ENCODE measurements around the gene M1AP.

The M1AP gene

DNA sequence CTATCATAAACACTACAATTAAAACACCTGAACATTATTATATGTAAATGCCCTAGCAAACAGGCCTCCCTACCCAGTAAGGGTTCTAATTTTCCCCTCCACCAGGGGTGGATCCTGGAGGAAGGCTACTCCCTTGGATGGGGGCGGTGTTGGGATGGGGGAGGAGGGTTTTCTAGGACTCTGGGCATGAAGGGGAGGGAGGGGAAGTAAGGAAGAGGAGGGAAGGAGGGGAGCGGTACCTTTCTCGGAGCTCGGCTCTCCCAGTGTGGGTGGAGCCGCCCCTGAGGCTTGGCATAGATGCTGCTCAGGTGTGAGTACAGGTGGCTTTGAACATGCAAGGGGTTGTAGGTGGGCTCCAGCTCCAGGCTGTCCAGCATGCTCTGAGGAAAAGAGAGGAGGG lies 88.2 kb downstream of the M1AP start:
- TF ChIP-seq, protein P1, sequence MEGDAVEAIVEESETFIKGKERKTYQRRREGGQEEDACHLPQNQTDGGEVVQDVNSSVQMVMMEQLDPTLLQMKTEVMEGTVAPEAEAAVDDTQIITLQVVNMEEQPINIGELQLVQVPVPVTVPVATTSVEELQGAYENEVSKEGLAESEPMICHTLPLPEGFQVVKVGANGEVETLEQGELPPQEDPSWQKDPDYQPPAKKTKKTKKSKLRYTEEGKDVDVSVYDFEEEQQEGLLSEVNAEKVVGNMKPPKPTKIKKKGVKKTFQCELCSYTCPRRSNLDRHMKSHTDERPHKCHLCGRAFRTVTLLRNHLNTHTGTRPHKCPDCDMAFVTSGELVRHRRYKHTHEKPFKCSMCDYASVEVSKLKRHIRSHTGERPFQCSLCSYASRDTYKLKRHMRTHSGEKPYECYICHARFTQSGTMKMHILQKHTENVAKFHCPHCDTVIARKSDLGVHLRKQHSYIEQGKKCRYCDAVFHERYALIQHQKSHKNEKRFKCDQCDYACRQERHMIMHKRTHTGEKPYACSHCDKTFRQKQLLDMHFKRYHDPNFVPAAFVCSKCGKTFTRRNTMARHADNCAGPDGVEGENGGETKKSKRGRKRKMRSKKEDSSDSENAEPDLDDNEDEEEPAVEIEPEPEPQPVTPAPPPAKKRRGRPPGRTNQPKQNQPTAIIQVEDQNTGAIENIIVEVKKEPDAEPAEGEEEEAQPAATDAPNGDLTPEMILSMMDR (IDR thresholded peaks at IDR 0.05; ENCODE audit: insufficient read depth, missing control alignments): no peak
- DNase-seq (ENCODE audit: insufficient read length, low spot score): no peak
- FAIRE-seq: no peak

DNA sequence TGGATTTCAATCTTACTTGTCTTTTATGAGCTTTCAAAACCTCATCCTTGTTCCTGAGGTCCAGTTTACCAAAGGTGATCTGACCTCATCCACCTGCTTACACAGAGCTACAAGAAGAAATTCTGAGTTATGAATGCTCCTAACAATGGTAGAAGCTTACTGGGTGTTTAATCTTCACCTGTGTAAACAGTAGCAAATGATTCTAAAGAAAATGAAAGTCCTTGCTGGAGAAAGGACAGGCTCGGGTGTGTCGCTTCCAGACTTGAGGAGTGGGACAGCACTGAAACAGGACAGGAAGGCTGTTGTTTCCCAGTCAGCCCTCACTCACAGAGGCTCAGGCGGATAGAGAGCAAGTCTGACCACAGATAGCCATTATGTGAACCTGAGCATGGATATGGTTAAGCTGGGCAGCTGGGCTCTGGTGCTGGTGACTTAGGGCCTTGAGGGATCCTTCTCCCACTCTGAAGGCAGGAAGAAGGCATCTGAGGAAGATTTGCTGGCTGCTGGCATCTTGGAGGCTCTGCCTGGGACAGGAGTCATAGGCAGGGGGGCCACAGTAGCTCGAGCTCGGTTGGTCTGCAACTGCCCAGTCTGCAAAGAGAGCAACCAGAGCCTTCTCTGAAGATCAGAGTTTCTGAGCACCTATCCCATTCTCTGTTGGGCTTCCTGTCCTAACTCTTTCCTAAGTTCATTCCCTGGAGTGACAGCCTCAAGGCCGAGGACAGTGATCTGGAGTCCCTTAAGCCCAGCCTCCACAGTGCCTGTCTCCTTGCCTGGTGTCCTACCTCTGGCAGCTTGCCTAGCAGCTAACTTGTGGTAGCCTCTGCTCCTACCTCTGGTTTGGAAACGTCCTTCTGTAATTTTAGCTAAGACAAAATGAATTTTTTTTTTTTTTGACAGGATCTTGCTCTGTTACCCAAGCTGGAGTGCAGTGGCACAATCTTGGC lies 89.6 kb downstream of the M1AP start:
- FAIRE-seq (no peak), DNase-seq (ENCODE audit: insufficient read length, low spot score) (no peak)
- TF ChIP-seq, protein P1 (IDR thresholded peaks at IDR 0.05; ENCODE audit: insufficient read depth, missing control alignments): no peak

DNA sequence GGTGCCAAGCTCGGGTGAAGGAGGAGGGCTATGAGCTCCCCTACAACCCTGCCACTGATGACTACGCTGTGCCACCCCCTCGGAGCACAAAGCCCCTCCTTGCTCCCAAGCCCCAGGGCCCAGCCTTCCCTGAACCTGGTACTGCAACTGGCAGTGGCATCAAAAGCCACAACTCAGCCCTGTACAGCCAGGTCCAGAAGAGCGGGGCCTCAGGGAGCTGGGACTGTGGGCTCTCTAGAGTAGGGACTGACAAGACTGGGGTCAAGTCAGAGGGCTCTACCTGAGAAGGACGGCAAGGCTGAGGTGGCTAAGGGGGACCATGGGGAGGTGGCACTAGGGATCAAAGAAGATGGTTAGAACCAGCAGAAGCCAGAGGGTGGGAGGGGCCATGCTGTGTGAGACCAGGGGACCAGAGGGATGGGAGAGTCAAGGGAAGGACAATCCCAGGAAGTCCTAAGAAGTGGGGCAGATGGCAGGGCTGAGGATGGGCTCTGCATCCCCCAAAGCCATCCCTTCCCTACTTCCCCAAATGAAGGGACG lies 91.2 kb downstream of the M1AP start:
- TF ChIP-seq, protein P1 (IDR thresholded peaks at IDR 0.05; ENCODE audit: insufficient read depth, missing control alignments): no peak
- no peak for FAIRE-seq
- no peak for DNase-seq (ENCODE audit: insufficient read length, low spot score)

GRCh38 chr2:74556159-74556558 lies 92.0 kb downstream of the M1AP start:
- FAIRE-seq (no peak), DNase-seq (ENCODE audit: insufficient read length, low spot score) (no peak)
- TF ChIP-seq, protein P1 (IDR thresholded peaks at IDR 0.05; ENCODE audit: insufficient read depth, missing control alignments): no peak

- DNase-seq (ENCODE audit: insufficient read length, low spot score): no peak
Measured at GRCh38 chr2:74555610-74556103, 92.5 kb downstream of the M1AP start.

DNA sequence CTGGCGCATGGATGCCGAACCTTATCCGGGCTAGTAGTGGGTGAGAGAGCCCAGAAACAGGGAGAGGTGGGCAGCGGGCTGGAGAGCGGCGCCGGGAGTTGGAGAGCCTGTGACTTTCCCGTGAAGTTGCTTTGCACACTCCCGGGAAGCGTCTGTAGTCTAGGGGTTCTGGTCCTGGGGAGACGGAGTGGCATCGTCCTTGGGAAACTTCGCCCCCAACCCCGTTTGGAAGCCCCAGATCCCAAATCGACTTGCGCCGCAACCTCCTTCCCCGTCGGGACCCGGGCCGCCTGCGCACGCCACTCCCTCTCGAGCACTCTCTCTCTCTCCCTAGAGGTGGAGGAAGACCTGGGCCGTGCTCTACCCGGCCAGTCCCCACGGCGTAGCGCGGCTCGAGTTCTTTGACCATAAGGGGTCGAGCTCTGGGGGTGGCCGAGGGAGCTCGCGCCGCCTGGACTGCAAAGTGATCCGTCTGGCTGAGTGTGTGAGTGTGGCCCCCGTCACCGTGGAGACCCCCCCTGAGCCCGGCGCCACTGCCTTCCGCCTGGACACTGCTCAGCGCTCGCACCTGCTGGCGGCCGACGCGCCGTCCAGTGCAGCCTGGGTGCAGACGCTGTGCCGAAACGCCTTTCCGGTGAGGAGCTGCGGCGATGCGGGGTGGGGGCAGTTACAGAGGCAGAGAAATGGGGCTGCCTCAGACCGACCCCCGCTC lies 93.2 kb downstream of the M1AP start:
- FAIRE-seq: no peak

More at GRCh38 chr2:74555610-74556103, 92.5 kb downstream of the M1AP start:
- TF ChIP-seq, protein P1 (IDR thresholded peaks at IDR 0.05; ENCODE audit: insufficient read depth, missing control alignments): no peak
- FAIRE-seq: no peak

More for the DNA sequence above, 93.2 kb downstream of the M1AP start:
- TF ChIP-seq, protein P1 (IDR thresholded peaks at IDR 0.05; ENCODE audit: insufficient read depth, missing control alignments): no peak
- DNase-seq (ENCODE audit: insufficient read length, low spot score): no peak

All from D721Med (cell line).